HCT116 (cell line): Measurements from ENCODE around the gene EPHB3. TPM values are rescaled to one million over a fixed set of nuclear protein-coding genes. Genes with fewer than 3 reads are reported as not detected.
A peak's percentile ranks its signal among the peaks of the same experiment; 100 is the strongest.

Source experiments
- ATAC-seq: fragments of 200-7000 bp; cut with Tn5 transposase; 2 replicates; pipeline ENCODE4 v1.9.1; 2020; ENCODE audit warnings: mild to moderate bottlenecking, moderate library complexity
- BruUV-seq: library from RNA; stranded (reverse); fragments of 400-500 nt; replicated peaks from 2 replicates; lab custom pipeline; 2021; lab: Mats Ljungman, UMichigan
- CTCF ChIA-PET: fragments of 300-600 bp; sonication (Branson Sonifier 250); formaldehyde crosslinking; loops from one replicate; lab custom pipeline; 2021; ENCODE audit warnings: antibody characterized with exemption; lab: Charles Lee
- POLR2A ChIA-PET: fragments of 300-600, 350-600 bp; sonication (Branson Sonifier 250); formaldehyde crosslinking; loops from one replicate; lab custom pipeline; 2021; ENCODE audit warnings: antibody characterized with exemption; lab: Charles Lee
- RAD21 ChIA-PET, 2 experiments: fragments of 300-600 bp; sonication (Branson Sonifier 250); formaldehyde crosslinking; loops; one replicate each; lab custom pipeline; 2023; ENCODE audit warnings: low total read pairs in 2 of 2; ENCODE audit not compliant: uncharacterized antibody in 2 of 2, unreplicated experiment in 2 of 2, low non-redundant PET in 1 of 2; lab: Charles Lee
- DNase-seq: peaks from one replicate; pipeline ENCODE4 v3.0.0-alpha.2; 2010; ENCODE audit warnings: low read depth, low spot score
- H2AFZ ChIP-seq: fragments of 200-600 bp; shearing (Covaris generic), sonication (generic); 2 replicates; pipeline ENCODE4 v1.6.1; 2017; ENCODE audit warnings: low read depth, mixed run types, mixed read lengths, antibody characterized with exemption, low read length; ENCODE audit not compliant: poor library complexity, severe bottlenecking
- H3K27ac ChIP-seq: 2 replicates; pipeline ENCODE4 v1.5.1; 2012; ENCODE audit warnings: low read depth, low read length
- H3K27me3 ChIP-seq: fragments of 200-600 bp; sonication (generic); 2 replicates; pipeline ENCODE4 v1.6.1; 2016; ENCODE audit warnings: mixed run types, low read length, mixed read lengths; ENCODE audit not compliant: insufficient read depth
- H3K36me3 ChIP-seq, 2 experiments: fragments of 200-500 bp in 1 of 2; fragments of 200-600 bp in 1 of 2; sonication (Bioruptor generic) in 1 of 2; sonication (generic) in 1 of 2; 2 replicates each; pipeline versions ENCODE4 v1.5.1 to v1.6.1; 2014 to 2016; ENCODE audit warnings: low read length in 2 of 2, inconsistent platforms in 1 of 2, mixed read lengths in 1 of 2, mixed run types in 1 of 2; ENCODE audit not compliant: insufficient read depth in 2 of 2, control insufficient read depth in 1 of 2
- H3K4me1 ChIP-seq, 2 experiments: fragments of 200-600 bp in 1 of 2; sonication (generic) in 1 of 2; 2 replicates each; pipeline versions ENCODE4 v1.5.1 to v1.6.1; 2012 to 2017; ENCODE audit warnings: low read length in 2 of 2, inconsistent platforms in 1 of 2, mild to moderate bottlenecking in 1 of 2, mixed read lengths in 1 of 2, mixed run types in 1 of 2, moderate library complexity in 1 of 2; ENCODE audit not compliant: insufficient read depth in 2 of 2, control insufficient read depth in 1 of 2
- H3K4me2 ChIP-seq: fragments of 200-600 bp; sonication (generic); 2 replicates; pipeline ENCODE4 v1.6.1; 2017; ENCODE audit warnings: mixed run types, low read length, mixed read lengths
- H3K4me3 ChIP-seq, 2 experiments: fragments of 200-600 bp in 1 of 2; sonication (generic) in 1 of 2; replicated peaks in 1 of 2; 2 replicates each; pipeline ENCODE4 v1.5.1; 2011 to 2016; ENCODE audit warnings: low read length in 2 of 2, control low read depth in 1 of 2, low read depth in 1 of 2, mild to moderate bottlenecking in 1 of 2, mixed read lengths in 1 of 2, mixed run types in 1 of 2
- H3K79me2 ChIP-seq: fragments of 200-600 bp; sonication (generic); 2 replicates; pipeline ENCODE4 v1.6.1; 2017; ENCODE audit warnings: mild to moderate bottlenecking, mixed run types, low read length, moderate library complexity, mixed read lengths; ENCODE audit not compliant: insufficient read depth
- H3K9ac ChIP-seq: fragments of 200-600 bp; sonication (generic); 2 replicates; pipeline ENCODE4 v1.6.1; 2016; ENCODE audit warnings: low read length, mixed read lengths
- H3K9me2 ChIP-seq: fragments of 200-600 bp; sonication (generic), shearing (Covaris generic); 2 replicates; pipeline ENCODE4 v1.6.1; 2017; ENCODE audit warnings: mixed run types, mild to moderate bottlenecking, moderate library complexity; ENCODE audit not compliant: insufficient read depth
- H3K9me3 ChIP-seq, 2 experiments: fragments of 200-500 bp in 1 of 2; fragments of 200-600 bp in 1 of 2; sonication (Bioruptor generic) in 1 of 2; sonication (generic) in 1 of 2; 2 replicates each; pipeline ENCODE4 v1.6.1; 2014 to 2017; ENCODE audit warnings: low read length in 2 of 2, mixed read lengths in 2 of 2, inconsistent platforms in 1 of 2, low read depth in 1 of 2, mild to moderate bottlenecking in 1 of 2, mixed run types in 1 of 2, moderate library complexity in 1 of 2; ENCODE audit not compliant: control insufficient read depth in 1 of 2, insufficient read depth in 1 of 2
- H4K20me1 ChIP-seq: fragments of 200-600 bp; sonication (generic), shearing (Covaris generic); 2 replicates; pipeline ENCODE4 v1.6.1; 2017; ENCODE audit warnings: mixed run types, mild to moderate bottlenecking, moderate library complexity; ENCODE audit not compliant: insufficient read depth
- CBX3 ChIP-seq: IDR thresholded peaks from 2 replicates; pipeline ENCODE4 v1.6.1; 2012; ENCODE audit warnings: low read depth
- CEBPB ChIP-seq: IDR thresholded peaks from 2 replicates; pipeline ENCODE4 v1.6.1; 2012; ENCODE audit warnings: low read depth
- EGR1 ChIP-seq: IDR thresholded peaks from 2 replicates; pipeline ENCODE4 v1.6.1; 2012; ENCODE audit warnings: low read depth
- EZH2 ChIP-seq: fragments of 200-600 bp; sonication (generic); IDR thresholded peaks from 2 replicates; pipeline ENCODE4 v1.6.1; 2017; ENCODE audit warnings: antibody characterized with exemption, mixed run types
- EZH2phosphoT487 ChIP-seq: fragments of 200-600 bp; IDR thresholded peaks from 2 replicates; pipeline ENCODE4 v1.6.1; 2018; ENCODE audit warnings: antibody characterized with exemption, borderline replicate concordance
- JUND ChIP-seq: IDR thresholded peaks from 2 replicates; pipeline ENCODE4 v1.6.1; 2012
- RAD21 ChIP-seq: IDR thresholded peaks from 2 replicates; pipeline ENCODE4 v1.6.1; 2012; ENCODE audit warnings: low read depth, mild to moderate bottlenecking
- SIN3A ChIP-seq: IDR thresholded peaks from 2 replicates; pipeline ENCODE4 v1.6.1; 2012; ENCODE audit warnings: low read depth
- SP1 ChIP-seq: IDR thresholded peaks from 2 replicates; pipeline ENCODE4 v1.6.1; 2012; ENCODE audit warnings: low read depth
- YY1 ChIP-seq: IDR thresholded peaks from 2 replicates; pipeline ENCODE4 v1.6.1; 2011; ENCODE audit warnings: low read length, low read depth, moderate library complexity, mild to moderate bottlenecking; ENCODE audit not compliant: insufficient replicate concordance; ENCODE audit errors: extremely low read depth
- ZNF274 ChIP-seq: fragments of 200-500 bp; sonication (Bioruptor generic); IDR thresholded peaks from 2 replicates; pipeline ENCODE4 v1.6.1; 2014; ENCODE audit warnings: mild to moderate bottlenecking, low read depth, low read length, inconsistent platforms
- intact Hi-C: fragments of 100-400 bp; cut with micrococcal nuclease; formaldehyde crosslinking; loops from 2 replicates; pipeline ENCODE4 v1.10.0; 2022
- total RNA-seq: library from RNA; stranded (reverse); gene quantifications from one replicate; pipeline ENCODE4 v1.2.1, GENCODE V29; 2021; ENCODE audit not compliant: unreplicated experiment
- TF ChIP-seq, protein P1 (sequence below): IDR thresholded peaks from 2 replicates; pipeline ENCODE4 v1.6.1; 2012; ENCODE audit warnings: low read depth
- TF ChIP-seq, protein P2 (sequence below): IDR thresholded peaks from 2 replicates; pipeline ENCODE4 v1.6.1; 2011; ENCODE audit warnings: mild to moderate bottlenecking, low read length, moderate library complexity; ENCODE audit not compliant: insufficient replicate concordance; ENCODE audit errors: extremely low read depth
- TF ChIP-seq, protein P3 (sequence below): IDR thresholded peaks from 2 replicates; pipeline ENCODE4 v1.6.1; 2012
- TF ChIP-seq, protein P4 (sequence below): IDR thresholded peaks from 2 replicates; pipeline ENCODE4 v1.6.1; 2012

The EPHB3 gene
- total RNA-seq, 1 experiment from 2014 or later, result 6.5 TPM

DNA sequence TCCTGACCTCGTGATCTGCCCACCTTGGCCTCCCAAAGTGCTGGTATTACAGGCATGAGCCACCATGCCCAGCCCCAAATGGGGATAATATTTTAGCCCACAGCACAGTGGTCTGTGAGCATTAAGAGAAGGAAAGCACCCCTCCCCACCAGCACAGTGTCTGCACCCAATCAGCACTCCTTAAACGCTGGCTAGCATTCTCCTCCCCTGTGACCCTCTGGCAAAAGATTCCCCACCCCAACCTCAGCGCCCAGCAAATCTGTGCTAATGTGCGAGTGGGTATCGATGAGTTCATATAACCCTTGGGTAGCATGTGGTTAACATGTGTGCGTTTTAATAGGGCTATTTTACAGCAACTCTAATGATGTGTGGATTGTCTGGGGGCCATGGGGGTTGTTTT lies 18.3 kb upstream of the EPHB3 start:
- ChIA-PET POLR2A (interaction anchor here (1.1 kb wide), 1 partner anchor 171 kb away, joined by 3 read pairs; no protein-coding TSS in a partner anchor), CTCF (interaction anchor here (0.7 to 6.8 kb wide), 4 partner anchors 125 to 206 kb away, joined by 3 to 152 read pairs (median 3); no protein-coding TSS in a partner anchor), RAD21 (interaction anchor here in 1 of 2 experiments (0.7 kb wide), 1 partner anchor 171 kb away, joined by 6 read pairs; no protein-coding TSS in a partner anchor)
- H2AFZ ChIP-seq, result peak overlapping the region; percentile 29
- H3K4me2 ChIP-seq, result peak overlapping the region; percentile 54
- no peaks in the 10 kb centered on the region for H3K9me2 ChIP-seq
- DNase-seq, result no peak
- H3K9me3 ChIP-seq, result no peaks in the 10 kb centered on the region
- TF ChIP-seq JUND (no peak), CBX3 (no peak), SP1 (no peak), SIN3A (no peak), EGR1 (no peak), ZNF274 (no peak), EZH2 (no peak), EZH2phosphoT487 (no peak), YY1 (no peak), CEBPB (no peak), RAD21 (no peak)
- TF ChIP-seq, protein P1, sequence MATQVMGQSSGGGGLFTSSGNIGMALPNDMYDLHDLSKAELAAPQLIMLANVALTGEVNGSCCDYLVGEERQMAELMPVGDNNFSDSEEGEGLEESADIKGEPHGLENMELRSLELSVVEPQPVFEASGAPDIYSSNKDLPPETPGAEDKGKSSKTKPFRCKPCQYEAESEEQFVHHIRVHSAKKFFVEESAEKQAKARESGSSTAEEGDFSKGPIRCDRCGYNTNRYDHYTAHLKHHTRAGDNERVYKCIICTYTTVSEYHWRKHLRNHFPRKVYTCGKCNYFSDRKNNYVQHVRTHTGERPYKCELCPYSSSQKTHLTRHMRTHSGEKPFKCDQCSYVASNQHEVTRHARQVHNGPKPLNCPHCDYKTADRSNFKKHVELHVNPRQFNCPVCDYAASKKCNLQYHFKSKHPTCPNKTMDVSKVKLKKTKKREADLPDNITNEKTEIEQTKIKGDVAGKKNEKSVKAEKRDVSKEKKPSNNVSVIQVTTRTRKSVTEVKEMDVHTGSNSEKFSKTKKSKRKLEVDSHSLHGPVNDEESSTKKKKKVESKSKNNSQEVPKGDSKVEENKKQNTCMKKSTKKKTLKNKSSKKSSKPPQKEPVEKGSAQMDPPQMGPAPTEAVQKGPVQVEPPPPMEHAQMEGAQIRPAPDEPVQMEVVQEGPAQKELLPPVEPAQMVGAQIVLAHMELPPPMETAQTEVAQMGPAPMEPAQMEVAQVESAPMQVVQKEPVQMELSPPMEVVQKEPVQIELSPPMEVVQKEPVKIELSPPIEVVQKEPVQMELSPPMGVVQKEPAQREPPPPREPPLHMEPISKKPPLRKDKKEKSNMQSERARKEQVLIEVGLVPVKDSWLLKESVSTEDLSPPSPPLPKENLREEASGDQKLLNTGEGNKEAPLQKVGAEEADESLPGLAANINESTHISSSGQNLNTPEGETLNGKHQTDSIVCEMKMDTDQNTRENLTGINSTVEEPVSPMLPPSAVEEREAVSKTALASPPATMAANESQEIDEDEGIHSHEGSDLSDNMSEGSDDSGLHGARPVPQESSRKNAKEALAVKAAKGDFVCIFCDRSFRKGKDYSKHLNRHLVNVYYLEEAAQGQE, result no peak
- TF ChIP-seq, protein P2, sequence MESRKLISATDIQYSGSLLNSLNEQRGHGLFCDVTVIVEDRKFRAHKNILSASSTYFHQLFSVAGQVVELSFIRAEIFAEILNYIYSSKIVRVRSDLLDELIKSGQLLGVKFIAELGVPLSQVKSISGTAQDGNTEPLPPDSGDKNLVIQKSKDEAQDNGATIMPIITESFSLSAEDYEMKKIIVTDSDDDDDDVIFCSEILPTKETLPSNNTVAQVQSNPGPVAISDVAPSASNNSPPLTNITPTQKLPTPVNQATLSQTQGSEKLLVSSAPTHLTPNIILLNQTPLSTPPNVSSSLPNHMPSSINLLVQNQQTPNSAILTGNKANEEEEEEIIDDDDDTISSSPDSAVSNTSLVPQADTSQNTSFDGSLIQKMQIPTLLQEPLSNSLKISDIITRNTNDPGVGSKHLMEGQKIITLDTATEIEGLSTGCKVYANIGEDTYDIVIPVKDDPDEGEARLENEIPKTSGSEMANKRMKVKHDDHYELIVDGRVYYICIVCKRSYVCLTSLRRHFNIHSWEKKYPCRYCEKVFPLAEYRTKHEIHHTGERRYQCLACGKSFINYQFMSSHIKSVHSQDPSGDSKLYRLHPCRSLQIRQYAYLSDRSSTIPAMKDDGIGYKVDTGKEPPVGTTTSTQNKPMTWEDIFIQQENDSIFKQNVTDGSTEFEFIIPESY, result no peak
- TF ChIP-seq, protein P3, sequence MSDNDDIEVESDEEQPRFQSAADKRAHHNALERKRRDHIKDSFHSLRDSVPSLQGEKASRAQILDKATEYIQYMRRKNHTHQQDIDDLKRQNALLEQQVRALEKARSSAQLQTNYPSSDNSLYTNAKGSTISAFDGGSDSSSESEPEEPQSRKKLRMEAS, result no peak
- TF ChIP-seq, protein P4, sequence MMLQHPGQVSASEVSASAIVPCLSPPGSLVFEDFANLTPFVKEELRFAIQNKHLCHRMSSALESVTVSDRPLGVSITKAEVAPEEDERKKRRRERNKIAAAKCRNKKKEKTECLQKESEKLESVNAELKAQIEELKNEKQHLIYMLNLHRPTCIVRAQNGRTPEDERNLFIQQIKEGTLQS, result no peak
- H3K9ac ChIP-seq, result no peak overlapping the region
- H3K36me3 ChIP-seq, result no peaks in the 10 kb centered on the region
- intact Hi-C loops, result loop anchor here (5.0 kb wide), 1 partner anchor 646 kb away; no protein-coding TSS in a partner anchor
- H3K27ac ChIP-seq, result no peak overlapping the region
- no peak for ATAC-seq
- no TSS peak for BruUV-seq
- H3K4me1 ChIP-seq, result peaks cover 0 to 11% of the 10 kb centered on the region in 2 experiments; a peak in 2 of 4 replicates
- H3K4me3 ChIP-seq, result no peak overlapping the region
- no peaks in the 10 kb centered on the region for H3K27me3 ChIP-seq
- H4K20me1 ChIP-seq, result no peaks in the 10 kb centered on the region
- no peaks in the 10 kb centered on the region for H3K79me2 ChIP-seq
